TTC549 (cell line): ENCODE results near the gene PRRX1.

ENCODE experiments used
- FAIRE-seq: peaks from 2 replicates; lab custom pipeline; 2012; peaks lifted over from hg19 to GRCh38; lab: Jason Lieb, UNC

PRRX1 gene

DNA sequence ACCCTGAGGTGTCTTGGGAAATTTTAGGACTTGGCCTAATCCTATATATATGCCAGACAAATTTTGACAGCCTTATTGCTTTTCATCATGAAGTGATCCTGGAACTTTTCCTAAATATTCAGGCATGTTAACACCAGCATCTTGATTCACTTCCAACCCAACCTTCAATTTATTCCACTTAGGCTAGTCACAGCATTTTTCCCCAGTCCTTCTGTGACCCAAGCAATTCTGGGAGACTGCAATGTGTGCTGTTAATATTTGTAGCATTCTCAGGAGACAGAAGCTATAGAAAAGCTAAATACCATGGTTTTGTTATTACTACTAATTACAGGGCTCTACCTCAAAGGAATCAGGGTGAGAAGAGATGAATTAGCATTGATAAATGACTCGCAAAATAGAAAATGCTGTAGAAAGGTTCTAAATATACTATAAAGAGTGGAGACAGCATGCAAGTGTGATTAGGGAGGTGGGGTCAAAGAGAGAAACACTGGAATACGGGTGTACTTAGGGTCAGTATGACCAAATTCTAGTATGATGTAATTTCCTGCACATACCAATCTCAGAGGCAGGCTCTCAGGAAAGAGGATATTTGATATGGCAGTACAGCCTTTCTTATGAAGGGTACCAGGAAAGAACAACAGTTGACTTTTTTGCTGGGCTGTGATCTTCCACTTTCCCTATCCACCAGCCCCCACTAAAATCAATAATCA, 29.1 kb downstream of the PRRX1 start:
- no peak for FAIRE-seq

DNA sequence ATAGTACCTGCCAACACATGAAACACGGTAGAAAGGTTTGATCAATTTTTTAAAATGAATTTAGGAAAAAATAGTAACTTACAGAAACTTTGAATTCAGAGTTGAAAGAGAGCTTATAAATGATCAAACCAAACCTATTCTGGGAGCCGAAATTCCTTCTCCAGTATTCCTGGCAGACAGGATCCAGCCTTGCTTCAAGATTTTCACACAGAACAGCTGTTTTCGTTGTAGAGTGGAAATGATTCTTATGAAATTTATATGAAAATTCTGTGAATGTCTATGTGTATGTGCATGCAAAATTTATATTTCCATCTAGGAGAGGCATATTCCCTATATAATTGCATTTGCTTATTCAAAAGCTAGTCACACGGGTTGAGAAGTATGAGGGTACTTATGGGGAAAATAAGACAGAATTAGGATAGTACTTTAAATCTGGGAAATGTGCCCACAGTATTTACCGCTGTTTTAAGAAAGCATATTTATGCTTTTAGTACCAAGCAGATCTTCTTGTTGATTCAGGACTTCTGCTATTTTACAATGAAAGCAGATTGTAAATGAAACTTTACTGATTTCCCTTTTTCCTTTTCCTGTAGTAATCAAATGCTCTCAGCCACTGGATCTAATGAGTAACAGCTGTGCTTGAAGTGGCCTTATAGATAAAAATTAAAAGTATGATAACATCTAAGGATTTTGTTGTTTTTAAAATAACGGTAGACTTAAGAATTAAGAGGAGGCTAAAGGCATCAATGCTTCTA, 30.4 kb downstream of the PRRX1 start:
- FAIRE-seq, result no peak

DNA sequence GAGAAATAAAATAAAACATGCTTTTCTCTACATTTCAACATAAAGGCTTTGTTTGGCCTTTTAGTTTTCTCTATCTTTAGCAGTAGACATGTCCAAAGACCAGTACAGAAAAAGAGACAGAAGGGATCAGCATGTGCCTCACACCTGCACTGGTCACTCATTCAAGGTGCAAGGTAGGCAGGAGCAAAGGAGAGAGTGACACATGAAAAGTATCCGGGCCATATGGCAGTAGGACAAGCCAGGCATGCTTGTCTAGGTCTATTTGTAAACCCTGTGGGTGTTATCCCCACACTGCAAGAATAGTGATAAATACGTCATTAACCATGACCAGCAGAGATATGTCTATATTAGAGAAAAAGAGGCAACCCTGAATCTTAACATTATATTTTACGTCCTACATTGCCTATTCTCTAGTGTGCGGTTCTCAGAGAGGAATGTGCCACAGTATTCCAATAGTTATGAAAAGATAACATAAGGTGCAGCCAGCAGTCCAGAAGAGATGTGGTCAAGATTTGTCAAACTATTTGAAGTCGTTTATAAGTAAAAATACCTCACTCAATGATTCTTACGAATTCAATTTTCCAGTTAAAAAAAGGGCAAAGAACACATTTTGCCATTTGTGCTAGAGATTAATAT, 32.1 kb downstream of the PRRX1 start:
- no peak for FAIRE-seq

DNA sequence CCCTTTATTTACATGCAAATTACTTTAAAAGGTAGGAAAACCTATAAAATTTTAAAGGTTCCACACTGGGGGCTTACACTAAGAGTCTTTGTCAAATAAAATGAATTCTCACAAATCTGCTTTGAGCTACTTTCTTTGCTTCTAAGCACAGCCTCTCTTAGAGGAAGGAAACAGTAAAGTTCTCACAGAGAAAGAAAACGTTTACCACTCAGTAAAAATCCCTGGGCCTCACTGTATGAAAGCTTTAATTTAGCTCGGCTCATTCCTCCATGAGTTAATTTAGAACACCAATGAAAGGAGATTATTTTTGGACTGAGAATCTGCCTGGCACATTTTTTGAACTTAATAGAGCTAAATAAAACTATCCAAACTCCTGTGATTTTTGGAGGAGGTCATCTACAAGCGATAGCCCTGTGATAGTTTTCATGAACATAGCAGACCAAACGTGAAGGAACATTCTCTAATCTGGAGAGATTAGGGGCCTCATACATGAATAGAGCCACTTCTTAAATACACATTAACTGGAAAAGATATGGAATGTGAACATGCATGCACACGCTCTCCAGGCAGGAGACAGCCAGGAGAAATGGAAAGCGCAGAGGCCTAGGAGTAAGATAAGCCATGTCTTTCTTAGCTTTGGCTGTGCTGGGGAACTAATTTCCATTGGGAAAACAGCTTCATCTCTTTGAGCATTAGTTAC, 32.8 kb downstream of the PRRX1 start:
- FAIRE-seq, result no peak

DNA sequence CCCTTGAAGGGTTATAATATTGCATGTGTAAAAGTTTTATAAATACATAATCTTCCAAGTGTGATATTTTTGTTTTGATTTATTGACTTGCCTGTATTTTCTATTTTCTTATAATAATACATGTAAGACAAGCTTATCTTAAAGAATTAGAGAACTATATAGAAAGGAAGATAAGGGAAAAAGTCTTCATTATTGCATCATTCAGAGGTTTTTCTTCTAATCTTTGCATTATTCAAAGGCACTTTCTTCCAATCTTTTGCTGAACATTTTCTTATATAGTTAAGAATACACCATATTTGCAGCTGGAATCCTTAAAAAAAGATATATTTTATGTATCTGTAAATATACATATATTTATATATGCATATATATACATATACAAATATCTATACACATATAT, 33.4 kb downstream of the PRRX1 start:
- FAIRE-seq, result no peak

DNA sequence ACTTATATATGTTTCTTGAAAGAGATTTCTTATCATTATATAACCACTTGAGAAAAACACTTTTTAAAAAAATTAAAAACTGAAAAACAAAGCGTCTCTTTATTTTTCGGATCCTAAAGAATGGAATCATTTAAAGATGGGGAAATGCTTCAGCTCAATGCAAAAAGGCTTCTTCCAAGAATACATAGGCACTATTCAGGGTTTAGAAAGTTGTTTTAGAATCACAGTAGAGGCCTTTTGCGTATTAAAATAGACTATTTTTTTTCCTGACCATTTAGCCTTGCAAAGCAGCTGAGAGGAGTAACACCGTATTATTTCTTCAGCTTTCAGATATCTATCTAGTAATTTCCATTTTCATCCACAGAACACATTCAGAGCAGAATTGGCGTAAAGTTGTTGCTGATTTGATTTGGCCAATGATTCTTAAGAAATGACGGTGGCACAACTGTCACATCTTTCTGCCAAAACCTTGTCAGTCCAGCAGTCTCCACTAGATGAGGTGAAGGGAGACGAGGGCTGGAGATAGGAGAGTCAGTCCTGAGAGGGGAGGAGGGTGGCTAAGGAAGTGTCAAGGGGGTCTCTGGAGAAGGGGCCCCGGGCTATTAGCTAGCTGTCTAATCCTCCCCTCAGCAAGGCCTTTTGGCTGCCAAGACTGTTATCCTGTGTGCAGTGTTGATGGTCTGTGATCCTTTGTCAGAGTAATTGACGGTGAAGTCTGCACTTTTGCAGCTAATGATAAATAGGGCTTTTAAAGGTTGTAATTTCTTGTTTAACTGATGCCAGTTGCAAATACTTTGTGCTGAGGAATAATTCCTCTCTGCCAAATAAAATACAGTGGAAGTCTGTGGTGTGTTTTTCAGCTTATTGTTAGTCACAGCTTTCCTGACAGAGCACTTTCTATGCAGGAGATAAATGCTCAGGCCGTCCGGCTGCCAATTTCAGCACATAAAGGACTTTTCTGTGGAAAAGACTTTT, 34.7 kb downstream of the PRRX1 start:
- no peak for FAIRE-seq

DNA sequence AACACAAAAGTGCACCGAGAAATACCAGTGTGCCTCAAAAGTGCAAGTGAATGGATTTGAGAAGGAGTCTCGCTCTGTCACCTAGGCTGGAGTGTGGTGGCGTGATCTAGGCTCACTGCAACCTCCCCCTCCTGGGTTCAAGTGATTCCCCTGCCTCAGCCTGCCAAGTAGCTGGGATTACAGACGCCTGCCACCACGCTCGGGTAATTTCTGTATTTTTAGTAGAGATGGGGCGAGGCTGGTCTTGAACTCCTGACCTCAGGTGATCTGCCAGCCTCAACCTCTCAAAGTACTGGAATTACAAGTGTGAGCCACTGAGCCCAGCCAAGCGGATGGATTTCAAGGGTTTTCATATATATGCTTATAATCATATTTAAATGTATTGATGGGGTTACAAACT, 35.8 kb downstream of the PRRX1 start:
- no peak for FAIRE-seq

DNA sequence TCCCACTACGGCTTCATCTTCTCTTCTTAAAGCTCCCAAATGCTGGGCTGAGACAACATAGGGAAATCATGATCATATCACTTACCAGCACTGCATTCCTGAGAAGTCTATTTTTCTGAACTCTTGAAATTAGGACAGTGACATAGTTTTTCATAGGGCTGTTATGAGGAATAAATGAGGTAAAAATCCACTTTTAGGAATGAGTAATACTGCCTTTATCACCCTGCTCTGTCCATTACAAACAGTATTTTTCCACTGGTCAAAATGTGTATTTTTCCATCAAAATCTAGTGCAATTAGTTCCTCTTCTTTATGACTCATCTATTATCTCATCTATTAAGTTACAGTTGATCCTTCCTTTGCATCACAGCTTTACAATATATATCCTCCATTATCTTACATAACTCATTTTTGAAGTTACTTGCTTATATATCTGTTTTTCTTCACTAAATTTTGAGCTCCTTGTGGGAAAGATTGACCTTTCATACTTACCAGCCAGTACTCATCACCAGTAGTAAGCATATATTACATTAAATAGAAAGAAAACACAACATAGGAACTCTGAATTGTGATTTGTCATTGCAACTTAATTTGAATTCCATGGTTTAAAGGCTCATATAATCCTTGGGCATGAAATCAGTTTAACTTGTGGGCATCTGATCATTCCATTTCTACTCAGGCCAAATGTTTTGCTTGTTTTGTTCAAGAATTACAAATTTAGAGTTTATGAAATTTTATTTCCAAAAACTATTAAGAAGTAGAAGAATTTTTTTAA, 37.1 kb downstream of the PRRX1 start:
- no peak for FAIRE-seq

DNA sequence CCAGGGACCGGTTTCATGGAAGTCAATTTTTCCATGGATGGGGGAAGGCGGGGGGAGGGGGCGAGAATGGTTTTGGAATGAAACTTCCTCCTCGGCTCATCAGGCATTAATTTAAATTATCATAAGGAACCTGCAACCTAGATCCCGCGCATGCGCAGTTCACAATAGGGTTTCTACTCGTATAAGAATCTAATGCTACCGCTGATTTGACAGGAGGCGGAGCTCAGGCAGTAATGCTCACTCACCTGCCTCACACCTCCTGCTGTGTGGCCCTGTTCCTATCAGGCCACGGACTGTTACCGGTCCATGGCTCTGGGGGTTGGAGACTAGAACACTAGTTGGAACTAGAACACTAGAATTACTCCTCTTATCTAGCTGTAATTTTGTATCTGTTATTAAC, 38.0 kb downstream of the PRRX1 start:
- no peak for FAIRE-seq

DNA sequence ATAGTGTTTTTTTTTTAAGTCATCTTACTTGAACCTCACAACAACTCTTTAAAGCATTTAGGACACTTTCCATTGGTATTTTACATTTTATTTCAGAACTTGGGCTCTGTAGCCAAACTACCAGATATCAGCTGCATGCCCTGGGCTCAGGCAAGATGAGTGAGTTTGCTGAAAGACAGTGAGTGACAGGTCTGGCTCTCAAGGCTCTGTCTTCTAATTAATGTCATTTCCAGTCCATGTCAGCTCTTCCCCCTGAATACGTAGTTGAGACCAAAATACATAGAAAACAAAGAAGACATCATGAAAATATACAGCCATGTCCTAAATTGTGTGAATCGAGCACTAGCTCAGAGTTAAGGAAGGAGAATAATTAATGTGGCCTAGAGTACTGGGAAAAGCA, 39.7 kb downstream of the PRRX1 start:
- no peak for FAIRE-seq

DNA sequence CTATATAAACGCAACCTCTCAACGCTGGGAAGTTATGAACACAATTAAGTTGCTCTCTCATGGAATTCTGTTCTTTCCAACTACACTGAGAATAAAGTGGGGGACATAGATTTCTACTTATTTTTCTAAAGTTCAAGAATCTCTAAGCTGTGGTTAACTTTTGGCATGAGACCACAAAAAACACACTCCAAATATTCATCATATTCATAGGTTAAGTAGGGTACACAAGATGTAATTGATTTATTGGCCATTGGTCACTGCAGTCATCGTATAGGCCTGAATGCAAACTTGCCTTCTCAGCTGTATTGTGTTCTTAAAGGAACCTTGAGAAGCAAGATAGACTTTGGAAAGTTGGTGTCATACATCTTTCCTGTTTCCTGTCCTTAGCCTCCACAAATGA, 40.3 kb downstream of the PRRX1 start:
- FAIRE-seq, result no peak

DNA sequence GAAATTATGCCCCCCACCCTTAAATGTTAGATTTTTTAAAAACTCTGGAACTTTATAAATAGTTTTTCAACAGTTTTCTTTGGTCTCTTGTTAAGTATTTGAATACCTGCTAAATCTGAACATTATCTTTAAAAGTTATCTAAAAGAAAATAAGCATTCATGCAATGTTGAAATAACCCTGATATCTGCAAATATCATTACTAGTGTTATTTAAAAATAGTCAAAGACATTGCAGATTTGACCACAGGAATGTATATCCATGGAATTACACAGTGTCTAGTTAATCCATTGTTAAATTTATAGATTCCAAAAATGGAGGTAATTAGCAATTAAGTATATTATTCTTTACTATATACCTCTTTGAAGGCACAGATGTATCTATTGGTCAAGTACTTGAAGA, 42.0 kb downstream of the PRRX1 start:
- no peak for FAIRE-seq

DNA sequence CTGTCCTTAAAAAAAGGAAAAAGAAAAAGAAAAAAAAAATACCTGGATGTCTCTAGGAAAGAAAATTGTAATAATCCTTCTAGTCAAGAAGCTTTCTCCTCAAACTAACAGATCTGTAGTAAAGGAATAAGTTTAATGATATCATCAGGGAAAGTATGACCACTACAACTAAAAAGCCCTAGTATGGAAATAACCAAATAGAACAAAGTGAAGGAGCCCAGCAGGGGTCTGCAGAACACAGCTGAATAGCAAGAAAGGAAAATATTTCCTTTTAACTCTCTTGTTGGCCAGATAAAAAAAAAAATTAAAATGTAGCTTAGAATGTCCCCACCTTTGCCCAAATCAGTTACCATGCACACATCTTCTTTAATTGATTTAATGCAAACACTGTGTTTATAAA, 43.2 kb downstream of the PRRX1 start:
- FAIRE-seq, result no peak

DNA sequence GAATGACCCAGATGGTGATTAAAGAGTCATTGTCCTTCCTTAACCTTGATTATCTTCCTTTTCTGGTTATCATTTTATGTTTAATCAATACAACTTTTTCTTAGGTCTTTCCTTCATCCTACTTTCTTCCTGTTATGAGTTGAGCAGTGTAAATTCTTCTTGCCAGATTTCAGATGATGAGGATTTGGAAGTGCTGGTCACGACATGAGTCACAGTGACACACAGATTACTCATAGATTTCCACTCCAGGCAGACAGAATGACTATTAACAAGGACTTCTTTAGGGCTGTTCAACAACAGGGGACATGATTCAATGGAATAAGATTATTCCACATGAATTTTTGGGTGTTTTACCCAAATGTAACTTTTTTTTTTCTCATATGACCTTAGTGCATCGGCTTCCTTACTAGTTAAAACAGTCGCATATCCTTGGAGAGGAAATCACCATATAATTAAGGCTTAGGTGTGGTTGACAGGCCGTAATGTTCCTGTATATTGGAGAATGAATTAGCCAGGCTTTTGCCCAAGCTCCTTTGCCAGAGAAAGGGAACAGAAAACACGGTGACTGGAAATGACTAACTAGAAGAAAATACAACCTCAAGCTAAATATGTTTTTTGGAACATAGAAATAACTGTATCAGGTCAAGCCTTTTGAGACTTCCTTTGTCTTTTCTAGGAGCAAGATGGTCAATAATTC, 44.2 kb downstream of the PRRX1 start:
- no peak for FAIRE-seq

DNA sequence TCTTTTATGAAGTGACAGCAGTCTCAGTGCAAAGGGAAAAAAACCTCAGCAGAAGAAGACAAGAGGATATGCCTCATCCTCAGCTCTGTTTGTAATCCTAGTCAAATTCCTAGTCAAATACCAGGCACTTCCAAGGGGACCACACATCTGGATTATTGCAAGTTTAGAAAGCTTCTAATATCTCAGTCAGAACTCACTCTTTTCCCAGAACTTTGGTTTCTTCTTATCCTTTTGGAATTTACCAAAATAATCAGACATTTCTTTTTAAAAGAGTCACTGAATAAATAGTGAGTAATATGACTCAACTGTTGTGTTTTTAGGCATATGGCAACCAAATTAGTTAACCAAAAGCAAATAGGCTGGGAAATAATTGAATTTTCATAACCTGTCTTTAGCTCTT, 47.8 kb downstream of the PRRX1 start:
- FAIRE-seq, result no peak

DNA sequence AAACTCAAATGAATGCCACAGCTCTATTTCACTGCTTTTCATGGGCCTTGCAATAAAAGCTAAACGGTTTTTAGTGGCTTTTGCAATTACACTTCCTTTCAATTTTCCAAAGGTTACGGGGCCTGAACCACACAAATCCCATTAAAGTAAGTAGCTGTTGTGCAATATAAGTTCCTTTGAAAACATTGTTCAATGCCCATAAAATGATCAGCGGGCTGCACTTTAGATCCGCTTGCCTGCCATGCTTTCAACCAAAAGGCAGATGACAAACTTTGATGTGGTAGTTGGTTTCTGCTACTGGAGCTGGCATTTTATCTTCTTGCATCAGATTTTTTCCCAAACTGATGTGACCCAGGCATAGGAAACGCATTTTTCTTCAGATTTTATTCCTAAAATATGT, 50.2 kb downstream of the PRRX1 start:
- FAIRE-seq, result no peak

DNA sequence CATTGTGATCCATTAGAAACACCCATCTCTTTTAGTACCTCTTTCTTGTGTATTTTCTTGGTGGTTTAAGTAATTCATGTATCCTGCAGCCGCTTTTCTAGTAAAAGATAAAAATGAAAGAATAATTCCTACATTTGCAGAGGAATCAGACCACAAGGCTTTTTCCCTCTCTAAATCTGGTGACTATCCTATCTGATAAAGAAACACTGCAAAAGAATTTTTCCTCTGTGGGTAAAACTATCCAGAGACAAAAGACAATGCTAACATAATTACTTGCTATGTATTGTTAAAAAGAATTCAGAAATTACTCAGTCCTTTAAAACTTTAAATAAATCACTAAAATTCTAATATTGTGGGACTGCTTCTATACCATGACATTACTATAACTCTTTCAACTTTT, 51.0 kb downstream of the PRRX1 start:
- no peak for FAIRE-seq

DNA sequence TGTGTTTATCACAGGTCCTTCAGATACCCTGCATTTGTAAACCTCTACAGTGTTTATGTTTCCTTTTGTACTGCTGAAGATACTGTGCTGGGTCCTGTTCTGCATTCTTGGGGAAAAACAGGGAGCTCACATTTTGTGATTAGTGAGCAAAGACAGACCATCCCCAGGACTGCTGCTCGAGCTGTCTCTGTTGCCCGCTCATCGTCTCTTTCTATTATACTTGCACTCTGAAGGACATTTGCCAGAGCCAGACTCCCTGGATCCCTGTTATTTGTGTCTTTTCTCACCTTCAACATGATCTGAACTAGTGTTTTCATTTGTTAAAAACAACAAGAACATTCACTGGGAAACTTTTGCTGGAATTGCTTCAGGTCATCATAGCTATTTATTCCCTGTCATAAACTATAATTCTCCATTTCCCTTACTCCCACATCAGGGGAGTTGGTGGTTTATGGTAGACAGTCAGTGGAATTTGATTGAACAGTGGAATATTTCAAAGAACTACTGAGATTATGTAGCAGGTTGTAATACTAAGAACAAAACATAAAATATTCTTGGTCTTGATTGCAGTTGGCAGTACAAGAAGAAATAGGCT, 53.0 kb downstream of the PRRX1 start:
- no peak for FAIRE-seq

DNA sequence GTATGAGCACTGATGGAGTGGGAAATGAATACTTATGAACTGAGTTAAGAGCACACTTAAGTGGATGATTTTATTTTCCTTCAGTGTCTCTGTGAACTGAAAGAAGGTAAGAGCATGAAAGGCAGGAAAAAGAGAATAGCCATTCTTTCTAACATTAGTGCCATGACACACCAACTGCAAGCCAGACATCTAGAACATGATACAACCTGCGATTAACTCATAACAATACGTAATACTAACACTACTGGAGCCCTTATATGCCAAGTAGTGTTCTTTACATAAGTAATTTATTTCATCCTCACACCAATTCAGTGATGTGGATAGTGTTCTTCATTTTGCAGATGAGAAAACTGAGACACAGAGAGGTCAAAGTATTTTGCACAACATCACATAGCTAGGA, 56.7 kb downstream of the PRRX1 start:
- FAIRE-seq, result no peak

DNA sequence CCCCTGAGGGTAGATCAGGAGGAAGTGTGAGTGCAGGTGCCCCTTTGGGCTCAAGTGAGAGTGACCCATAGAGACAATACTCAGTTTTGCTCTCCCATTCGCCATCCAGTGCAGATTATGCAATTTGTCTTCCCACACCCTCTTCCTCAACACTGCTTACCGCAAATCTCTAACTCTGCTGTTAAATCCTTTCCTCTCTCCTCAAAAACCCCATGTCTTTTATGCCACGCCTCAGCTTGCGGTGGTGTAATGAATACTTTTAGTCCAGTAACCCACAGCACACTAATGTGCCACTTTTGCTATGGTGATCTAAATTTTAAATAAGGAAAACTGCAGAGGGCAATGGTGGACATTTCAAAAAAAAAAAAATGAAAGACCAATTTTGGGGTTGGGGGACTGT, 57.7 kb downstream of the PRRX1 start:
- FAIRE-seq, result no peak
